Measurements from ENCODE around the gene AANAT. TPM values are rescaled to one million over a fixed set of nuclear protein-coding genes. Genes with fewer than 3 reads are reported as not detected.

The AANAT gene
- total RNA-seq, 1 experiment from 2014 or later = not detected

- BruUV-seq (replicated peaks) = no TSS peak
- CTCF ChIA-PET = no interaction called here
- Mint-ChIP-seq H3K9me3 (ENCODE audit: low read depth, unreplicated experiment) (no peaks in the 10 kb centered on the region), H3K27me3 (ENCODE audit: unreplicated experiment) (no peaks in the 10 kb centered on the region), H3K27ac (ENCODE audit: unreplicated experiment) (no peak overlapping the region), H3K36me3 (ENCODE audit: insufficient read depth, unreplicated experiment) (peaks cover 21% of the 10 kb centered on the region), H3K4me3 (ENCODE audit: low read depth, unreplicated experiment) (no peak overlapping the region), H3K4me1 (ENCODE audit: low read depth, unreplicated experiment) (no peaks in the 10 kb centered on the region)
- intact Hi-C loops (cut with micrococcal nuclease; ENCODE audit: unreplicated experiment) = no loop called here
- TF ChIP-seq CTCF (IDR thresholded peaks at IDR 0.05; ENCODE audit: unreplicated experiment) = no peak
- DNase-seq = no peak
These were observed 13.2 kb downstream of the AANAT start for GRCh38 chr17:76480632-76481031.

- no peak overlapping the region for H3K27ac Mint-ChIP-seq (ENCODE audit: unreplicated experiment)
These were observed 13.8 kb downstream of the AANAT start for GRCh38 chr17:76481071-76481655.

GRCh38 chr17:76484228-76484725, 16.9 kb downstream of the AANAT start:
- Mint-ChIP-seq H3K4me1 (ENCODE audit: low read depth, unreplicated experiment) (no peaks in the 10 kb centered on the region), H3K27ac (ENCODE audit: unreplicated experiment) (no peak overlapping the region), H3K36me3 (ENCODE audit: insufficient read depth, unreplicated experiment) (peaks cover 14% of the 10 kb centered on the region), H3K9me3 (ENCODE audit: low read depth, unreplicated experiment) (no peaks in the 10 kb centered on the region), H3K4me3 (ENCODE audit: low read depth, unreplicated experiment) (no peak overlapping the region), H3K27me3 (ENCODE audit: unreplicated experiment) (no peaks in the 10 kb centered on the region)
- CTCF ChIA-PET = no interaction called here
- TF ChIP-seq CTCF (IDR thresholded peaks at IDR 0.05; ENCODE audit: unreplicated experiment) = no peak
- no TSS peak for BruUV-seq (replicated peaks)
- no peak for DNase-seq
- intact Hi-C loops (cut with micrococcal nuclease; ENCODE audit: unreplicated experiment) = no loop called here

More at GRCh38 chr17:76481071-76481655, 13.8 kb downstream of the AANAT start:
- no TSS peak for BruUV-seq (replicated peaks)
- peaks cover 18% of the 10 kb centered on the region for H3K36me3 Mint-ChIP-seq (ENCODE audit: insufficient read depth, unreplicated experiment)
- no peaks in the 10 kb centered on the region for H3K27me3 Mint-ChIP-seq (ENCODE audit: unreplicated experiment)
- DNase-seq = no peak
- no peak for TF ChIP-seq CTCF (IDR thresholded peaks at IDR 0.05; ENCODE audit: unreplicated experiment)
- no peak overlapping the region for H3K4me3 Mint-ChIP-seq (ENCODE audit: low read depth, unreplicated experiment)
- H3K4me1 Mint-ChIP-seq (ENCODE audit: low read depth, unreplicated experiment) = no peaks in the 10 kb centered on the region
- CTCF ChIA-PET = no interaction called here
- intact Hi-C loops (cut with micrococcal nuclease; ENCODE audit: unreplicated experiment) = no loop called here
- H3K9me3 Mint-ChIP-seq (ENCODE audit: low read depth, unreplicated experiment) = no peaks in the 10 kb centered on the region

GRCh38 chr17:76485569-76485968, 18.2 kb downstream of the AANAT start:
- H3K27me3 Mint-ChIP-seq (ENCODE audit: unreplicated experiment) = no peaks in the 10 kb centered on the region
- TF ChIP-seq CTCF (IDR thresholded peaks at IDR 0.05; ENCODE audit: unreplicated experiment) = no peak
- H3K27ac Mint-ChIP-seq (ENCODE audit: unreplicated experiment) = no peak overlapping the region
- no peaks in the 10 kb centered on the region for H3K4me1 Mint-ChIP-seq (ENCODE audit: low read depth, unreplicated experiment)
- intact Hi-C loops (cut with micrococcal nuclease; ENCODE audit: unreplicated experiment) = no loop called here
- no peaks in the 10 kb centered on the region for H3K9me3 Mint-ChIP-seq (ENCODE audit: low read depth, unreplicated experiment)
- H3K4me3 Mint-ChIP-seq (ENCODE audit: low read depth, unreplicated experiment) = no peak overlapping the region
- peaks cover 10% of the 10 kb centered on the region for H3K36me3 Mint-ChIP-seq (ENCODE audit: insufficient read depth, unreplicated experiment)
- DNase-seq = no peak
- no TSS peak for BruUV-seq (replicated peaks)
- CTCF ChIA-PET = no interaction called here
